Heart left ventricle (tissue), 16 donors: ENCODE data around the gene SPAG6. TPM values are rescaled to one million over a fixed set of nuclear protein-coding genes. Genes with fewer than 3 reads are reported as not detected.

Source experiments
- ATAC-seq, 4 donors: fragments of 200-7000 bp; cut with Tn5 transposase; one replicate each; pipeline ENCODE4 v1.9.1; 2020 to 2022; ENCODE audit warnings: moderate library complexity in 4 of 4, mild to moderate bottlenecking in 3 of 4, moderate number of reproducible peaks in 1 of 4
- DNase-seq, 5 donors: peaks; one replicate each; pipeline ENCODE4 v3.0.0-alpha.2; 2020
- H3K27ac ChIP-seq, 12 donors: fragments of 200-600 bp; sonication (generic) in 4 of 12; one replicate each; pipeline versions ENCODE4 v1.5.0 to v1.8.0; 2016 to 2022; ENCODE audit warnings: mild to moderate bottlenecking in 2 of 12
- H3K27me3 ChIP-seq, 9 donors: fragments of 200-600 bp; sonication (generic) in 2 of 9; one replicate each; pipeline versions ENCODE4 v1.5.1 to v1.8.0; 2016 to 2022; ENCODE audit warnings: mild to moderate bottlenecking in 3 of 9
- H3K36me3 ChIP-seq, 9 donors: fragments of 200-600 bp; sonication (generic) in 2 of 9; one replicate each; pipeline versions ENCODE4 v1.5.0 to v1.8.0; 2018 to 2022; ENCODE audit warnings: mild to moderate bottlenecking in 2 of 9
- H3K4me1 ChIP-seq, 12 donors: fragments of 200-600 bp; sonication (generic) in 4 of 12; one replicate each; pipeline versions ENCODE4 v1.5.0 to v1.8.0; 2016 to 2022; ENCODE audit warnings: mild to moderate bottlenecking in 3 of 12
- H3K4me3 ChIP-seq, 12 donors: fragments of 200-600 bp; sonication (generic) in 4 of 12; one replicate each; pipeline versions ENCODE4 v1.5.0 to v1.8.0; 2017 to 2022; ENCODE audit warnings: mild to moderate bottlenecking in 9 of 12, moderate library complexity in 4 of 12
- H3K9me3 ChIP-seq, 12 donors: fragments of 200-600 bp; sonication (generic) in 4 of 12; one replicate each; pipeline versions ENCODE4 v1.5.0 to v1.8.0; 2016 to 2022; ENCODE audit warnings: mild to moderate bottlenecking in 1 of 12
- POLR2A ChIP-seq, 2 donors: fragments of 450-650 bp; IDR thresholded peaks; one replicate each; pipeline ENCODE4 v1.6.1; 2017; ENCODE audit warnings: antibody characterized with exemption in 2 of 2, mild to moderate bottlenecking in 2 of 2, moderate library complexity in 2 of 2
- WGBS, 4 donors: extraction: QIAGEN DNeasy Blood & Tissue Kit in 2 of 4; methylation state at CpG; one replicate each; pipeline versions ENCODE4 v1.1.5 to v1.1.7; 2013 to 2018; 5-methylcytosine and 5-hydroxymethylcytosine counted together
- intact Hi-C, 10 donors: fragments of 100-400 bp; cut with DNase I; formaldehyde crosslinking; loops; one replicate each; pipeline versions ENCODE4 v1.11.1 to v1.14.2; 2022
- polyA plus RNA-seq, 2 donors: library from polyadenylated mRNA; stranded (reverse); fragments of 200-250 nt; gene quantifications; one replicate each; pipeline ENCODE4 v1.2.3, GENCODE V29; 2013
- total RNA-seq, 9 donors: library from RNA; depleted of rRNA in 2 of 9; stranded (reverse); fragments of >200 nt in 2 of 9; fragmentation: NEBNext Ultra II Directional in 3 of 9; extraction: Animal tissue kit (Norgen Biotek cat#: 25700) in 3 of 9; gene quantifications; one replicate each; pipeline versions ENCODE4 v1.1.0 to v1.2.4, GENCODE V29; 2016 to 2023
- TF ChIP-seq, protein P1 (sequence below), 12 donors: fragments of 200-600 bp; sonication (generic) in 4 of 12; IDR thresholded peaks; one replicate each; pipeline versions ENCODE4 v1.5.0 to v1.8.0; 2018 to 2022; ENCODE audit warnings: antibody characterized with exemption in 12 of 12, mild to moderate bottlenecking in 5 of 12
- donor health status: ischemic (EF 13 %, LVEDD 7.1; RV severe dilation, severe dysfunction).
- donor health status: healthy with polysubstance abuse.
- donor health status: DM: no; HTN: yes; CAD: no.
- donor health status: DM: no; HTN: no; CAD: no.
- donor health status: ischemic (EF 25% LVEDD 6.9; RV normal size, moderate dysfunction).
- donor health status: ischemic (EF 25% LVEDD 5.7; RV mildly dilated, moderate dysfunction).
- donor health status: healthy.
- donor health status: DM: yes; HTN: yes; CAD: no.
- donor health status: ischemic (EF 35%, LVEDD 5.7; RV mildly dilated, moderate dysfunction).
- donor health status: nonischemic (EF 11% LVEDD 7.7; RV severe dilation, severe dysfunction).
- donor health status: DM: yes; HTN: yes; CAD: no.
- donor health status: PGD.
- donor health status: ischemic (EF 29% LVEDD 5.4; RV normal size, mild dysfunction).
- donor health status: nonischemic (EF 23%, LVEDD 6.1; RV moderate dilation, normal function).

The SPAG6 gene
- total and polyA plus RNA-seq, 11 donors, result 0.42 TPM; not detected in 10

DNA sequence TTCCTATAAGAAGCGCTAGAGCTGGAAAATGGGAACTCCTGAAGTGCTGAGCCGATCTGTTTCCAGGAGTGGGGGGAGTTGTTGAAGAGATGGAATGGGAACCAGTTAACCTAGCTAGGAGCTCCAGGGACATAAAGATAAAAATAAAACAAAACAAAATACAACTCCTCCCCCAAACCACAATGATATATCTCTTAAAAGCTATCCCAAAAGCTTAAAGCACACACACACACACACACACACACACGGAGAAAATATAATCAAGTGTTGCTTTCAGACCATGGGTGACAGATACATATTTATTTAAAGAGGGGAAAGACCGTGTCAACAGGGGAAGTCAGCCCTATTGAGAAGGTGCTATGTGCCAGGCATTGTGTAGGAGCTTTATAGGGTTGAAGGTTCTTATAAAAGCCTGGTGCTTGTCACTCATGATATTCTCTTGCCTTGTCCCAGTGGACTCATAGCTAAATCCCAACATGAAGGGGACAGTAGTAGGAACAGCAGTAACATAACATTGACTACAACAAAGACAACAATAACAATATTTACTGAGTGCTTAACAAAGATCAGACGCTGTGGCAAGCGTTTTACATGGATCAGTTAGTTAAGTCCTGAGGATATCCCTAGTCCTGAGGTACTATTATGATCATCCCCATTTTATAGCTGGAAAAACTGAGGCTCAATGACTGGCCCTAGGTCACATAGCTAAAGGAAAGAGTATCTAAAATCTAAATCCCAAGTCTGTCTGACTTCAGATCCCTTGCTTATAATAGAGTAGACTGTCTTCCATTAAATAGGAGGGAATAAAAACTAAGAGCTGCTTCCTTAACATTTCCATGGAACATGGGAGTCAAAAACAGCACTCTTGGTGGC is 115.5 kb downstream of the SPAG6 start:
- H3K4me1 ChIP-seq, result no peaks in the 10 kb centered on the region
- WGBS, 4 donors, result 86 to 95% (median 91%) methylated on average over 6 of the region's 6 CpGs
- no peaks in the 10 kb centered on the region for H3K36me3 ChIP-seq
- H3K27me3 ChIP-seq, result peaks cover 0 to 6% (median 0%) of the 10 kb centered on the region in 9 donors
- H3K27ac ChIP-seq, result no peak overlapping the region
- ATAC-seq, result no peak
- peaks cover 0 to 4% (median 0%) of the 10 kb centered on the region in 12 donors for H3K9me3 ChIP-seq
- DNase-seq, result no peak
- no peak overlapping the region for H3K4me3 ChIP-seq
- intact Hi-C loops, result no loop called here
- no peak for TF ChIP-seq POLR2A (IDR thresholded peaks at IDR 0.05)
- TF ChIP-seq, protein P1, sequence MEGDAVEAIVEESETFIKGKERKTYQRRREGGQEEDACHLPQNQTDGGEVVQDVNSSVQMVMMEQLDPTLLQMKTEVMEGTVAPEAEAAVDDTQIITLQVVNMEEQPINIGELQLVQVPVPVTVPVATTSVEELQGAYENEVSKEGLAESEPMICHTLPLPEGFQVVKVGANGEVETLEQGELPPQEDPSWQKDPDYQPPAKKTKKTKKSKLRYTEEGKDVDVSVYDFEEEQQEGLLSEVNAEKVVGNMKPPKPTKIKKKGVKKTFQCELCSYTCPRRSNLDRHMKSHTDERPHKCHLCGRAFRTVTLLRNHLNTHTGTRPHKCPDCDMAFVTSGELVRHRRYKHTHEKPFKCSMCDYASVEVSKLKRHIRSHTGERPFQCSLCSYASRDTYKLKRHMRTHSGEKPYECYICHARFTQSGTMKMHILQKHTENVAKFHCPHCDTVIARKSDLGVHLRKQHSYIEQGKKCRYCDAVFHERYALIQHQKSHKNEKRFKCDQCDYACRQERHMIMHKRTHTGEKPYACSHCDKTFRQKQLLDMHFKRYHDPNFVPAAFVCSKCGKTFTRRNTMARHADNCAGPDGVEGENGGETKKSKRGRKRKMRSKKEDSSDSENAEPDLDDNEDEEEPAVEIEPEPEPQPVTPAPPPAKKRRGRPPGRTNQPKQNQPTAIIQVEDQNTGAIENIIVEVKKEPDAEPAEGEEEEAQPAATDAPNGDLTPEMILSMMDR (IDR thresholded peaks at IDR 0.05), result no peak

GRCh38 chr10:22461891-22462290 is 116.6 kb downstream of the SPAG6 start:
- DNase-seq, result no peak

GRCh38 chr10:22463255-22463654 is 118.0 kb downstream of the SPAG6 start:
- peaks cover 0 to 4% (median 0%) of the 10 kb centered on the region in 12 donors for H3K9me3 ChIP-seq
- ATAC-seq (no peak), DNase-seq (no peak)
- no peak overlapping the region for H3K27ac ChIP-seq
- no peaks in the 10 kb centered on the region for H3K4me1 ChIP-seq
- TF ChIP-seq, protein P1 (IDR thresholded peaks at IDR 0.05), result no peak
- intact Hi-C loops, result no loop called here
- no peaks in the 10 kb centered on the region for H3K36me3 ChIP-seq
- H3K4me3 ChIP-seq, result no peak overlapping the region
- WGBS, 4 donors, result 76 to 82% (median 78%) methylated on average over 4 of the region's 4 CpGs
- H3K27me3 ChIP-seq, result peaks cover 0 to 6% (median 0%) of the 10 kb centered on the region in 9 donors

More at GRCh38 chr10:22461891-22462290, 116.6 kb downstream of the SPAG6 start:
- 76 to 82% (median 81%) methylated on average over 2 of the region's 2 CpGs for WGBS, 4 donors
- Histone ChIP-seq H3K27me3 (peaks cover 0 to 6% (median 0%) of the 10 kb centered on the region in 9 donors), H3K27ac (no peak overlapping the region), H3K9me3 (peaks cover 0 to 4% (median 0%) of the 10 kb centered on the region in 12 donors), H3K36me3 (no peaks in the 10 kb centered on the region), H3K4me1 (no peaks in the 10 kb centered on the region), H3K4me3 (no peak overlapping the region)
- intact Hi-C loops, result no loop called here
- ATAC-seq, result no peak
- TF ChIP-seq POLR2A (IDR thresholded peaks at IDR 0.05), result no peak
- TF ChIP-seq, protein P1 (IDR thresholded peaks at IDR 0.05), result no peak

DNA sequence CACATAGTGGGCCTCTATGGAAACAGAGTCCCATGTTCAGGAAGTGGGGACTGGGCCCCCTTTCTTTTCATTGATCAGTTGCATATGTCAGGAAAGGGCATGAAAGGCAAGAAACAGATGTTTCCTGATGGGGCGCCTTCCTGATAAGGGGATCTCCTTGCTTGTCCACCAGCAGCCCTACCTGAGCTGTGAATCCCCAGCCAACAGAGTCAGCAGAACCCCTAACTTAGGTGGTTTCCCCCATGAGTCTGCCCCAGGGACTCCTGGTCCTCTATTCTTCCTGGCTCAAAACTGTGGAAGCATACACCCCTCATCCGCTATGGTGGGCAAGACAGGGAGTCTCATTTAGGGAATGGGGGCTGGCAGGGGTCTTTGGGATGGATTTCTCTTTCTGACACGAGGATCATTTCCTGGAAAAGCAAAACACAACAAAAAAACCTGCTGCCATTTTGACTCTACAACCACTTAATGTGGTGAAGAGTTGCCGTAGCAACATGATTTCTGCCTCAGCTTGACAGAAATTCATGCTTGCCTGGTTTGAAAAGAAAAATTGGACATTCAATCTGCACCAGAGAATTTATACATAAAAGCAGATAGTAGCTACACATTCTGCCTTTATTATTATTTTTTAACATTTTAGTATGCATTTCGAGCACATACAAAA is 119.8 kb downstream of the SPAG6 start:
- peaks cover 0 to 4% (median 0%) of the 10 kb centered on the region in 12 donors for H3K9me3 ChIP-seq
- H3K36me3 ChIP-seq, result no peaks in the 10 kb centered on the region
- TF ChIP-seq, protein P1 (IDR thresholded peaks at IDR 0.05), result no peak
- no peak for TF ChIP-seq POLR2A (IDR thresholded peaks at IDR 0.05)
- intact Hi-C loops, result no loop called here
- no peaks in the 10 kb centered on the region for H3K4me1 ChIP-seq
- WGBS, 4 donors, result 87 to 92% (median 90%) methylated on average over 5 of the region's 5 CpGs
- H3K4me3 ChIP-seq, result no peak overlapping the region
- H3K27ac ChIP-seq, result no peak overlapping the region
- ATAC-seq, result no peak
- peaks cover 0 to 13% (median 0%) of the 10 kb centered on the region in 9 donors for H3K27me3 ChIP-seq
- no peak for DNase-seq
